A673 (cell line): ENCODE measurements around the gene SLC38A1. TPM values are rescaled to one million over a fixed set of nuclear protein-coding genes. Genes with fewer than 3 reads are reported as not detected.
"Not testable (repeated sequence)": the region's sequence is repeated elsewhere in the genome, so short reads cannot be mapped to it uniquely, and the experiment has no call there.

Experiments
- BruUV-seq: library from RNA; stranded (reverse); fragments of 400-500 nt; replicated peaks from 2 replicates; lab custom pipeline; 2021; lab: Mats Ljungman, UMichigan
- CTCF ChIA-PET: fragments of 300-600 bp; sonication (Branson Sonifier 250); formaldehyde crosslinking; loops from one replicate; lab custom pipeline; 2022; ENCODE audit warnings: antibody characterized with exemption; lab: Charles Lee
- POLR2A ChIA-PET: fragments of 300-600 bp; sonication (Branson Sonifier 250); formaldehyde crosslinking; loops from one replicate; lab custom pipeline; 2022; ENCODE audit warnings: antibody characterized with exemption; ENCODE audit not compliant: low non-redundant PET; lab: Charles Lee
- DNase-seq: peaks from one replicate; pipeline ENCODE4 v3.0.0-alpha.2; 2015; ENCODE audit warnings: low spot score
- H3K27ac ChIP-seq: fragments of 200-600 bp; sonication (generic); 2 replicates; pipeline ENCODE4 v1.5.1; 2016; ENCODE audit warnings: mixed run types, low read depth, mild to moderate bottlenecking, mixed read lengths, antibody characterized with exemption, low read length; ENCODE audit not compliant: poor library complexity, severe bottlenecking
- H3K27me3 ChIP-seq: fragments of 200-600 bp; sonication (generic); replicated peaks from 2 replicates; pipeline ENCODE4 v1.6.1; 2017; ENCODE audit warnings: mixed run types, low read depth, mild to moderate bottlenecking, mixed read lengths, antibody characterized with exemption, low read length; ENCODE audit not compliant: insufficient read depth, poor library complexity
- H3K36me3 ChIP-seq: fragments of 200-600 bp; sonication (generic); 2 replicates; pipeline ENCODE4 v1.6.1; 2016; ENCODE audit warnings: mixed run types, mild to moderate bottlenecking, mixed read lengths, antibody characterized with exemption, low read length; ENCODE audit not compliant: insufficient read depth, poor library complexity, severe bottlenecking
- H3K4me1 ChIP-seq: fragments of 200-600 bp; sonication (generic); 2 replicates; pipeline ENCODE4 v1.6.1; 2017; ENCODE audit warnings: mixed run types, mild to moderate bottlenecking, mixed read lengths, antibody characterized with exemption, low read length; ENCODE audit not compliant: insufficient read depth, poor library complexity, severe bottlenecking
- H3K4me3 ChIP-seq: fragments of 200-600 bp; sonication (generic); 2 replicates; pipeline ENCODE4 v1.5.1; 2016; ENCODE audit warnings: low read depth, mixed run types, mild to moderate bottlenecking, mixed read lengths, low read length; ENCODE audit not compliant: poor library complexity, severe bottlenecking
- H3K9me3 ChIP-seq: fragments of 200-600 bp; sonication (generic); 2 replicates; pipeline ENCODE4 v1.6.1; 2016; ENCODE audit warnings: mixed run types, low read depth, mild to moderate bottlenecking, mixed read lengths, antibody characterized with exemption, low read length; ENCODE audit not compliant: poor library complexity, severe bottlenecking
- EZH2 ChIP-seq: fragments of 200-600 bp; sonication (generic); IDR thresholded peaks from 2 replicates; pipeline ENCODE4 v1.6.1; 2017; ENCODE audit warnings: borderline replicate concordance, low read depth, mild to moderate bottlenecking, mixed read lengths, antibody characterized with exemption, low read length; ENCODE audit not compliant: poor library complexity, severe bottlenecking
- intact Hi-C: fragments of 100-400 bp; cut with micrococcal nuclease; formaldehyde crosslinking; loops from one replicate; pipeline ENCODE4 v1.10.0; 2022; ENCODE audit not compliant: unreplicated experiment
- total RNA-seq: library from RNA; stranded (reverse); gene quantifications from 2 replicates; pipeline ENCODE4 v1.2.3, GENCODE V29; 2021
- TF ChIP-seq, protein P1 (sequence below): fragments of 300-800, 200-600 bp; sonication (generic); conservative IDR thresholded peaks from 2 replicates; pipeline ENCODE4 v1.5.1; 2017; ENCODE audit warnings: low read depth, mild to moderate bottlenecking, antibody characterized with exemption, low read length, moderate library complexity, mixed read lengths

Gene SLC38A1
- total RNA-seq, 1 experiment from 2014 or later: 78.9 TPM

DNA sequence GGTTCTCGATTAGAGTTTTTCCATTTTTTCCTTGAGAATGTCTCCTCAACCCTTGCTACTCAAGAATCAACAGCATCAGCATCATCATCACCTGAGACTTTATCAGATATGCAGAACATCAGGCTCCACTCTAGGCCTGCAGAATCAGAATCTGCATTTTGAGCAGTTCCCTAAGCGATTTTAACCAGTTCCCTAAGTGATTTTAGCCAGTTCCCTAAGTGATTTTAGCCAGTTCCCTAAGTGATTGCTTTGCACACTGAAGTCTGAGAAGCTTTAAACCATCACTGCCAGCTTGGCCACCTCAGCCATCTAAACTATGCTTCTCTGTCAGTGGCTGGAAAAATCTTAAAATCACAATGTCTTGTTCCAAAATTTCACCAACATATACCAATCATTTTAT is 29.4 kb upstream of the SLC38A1 start:
- intact Hi-C loops: no loop called here
- POLR2A ChIA-PET: no interaction called here
- Histone ChIP-seq H3K9me3 (no peaks in the 10 kb centered on the region), H3K36me3 (no peaks in the 10 kb centered on the region), H3K4me3 (no peak overlapping the region), H3K27me3 (no peaks in the 10 kb centered on the region), H3K27ac (no peak overlapping the region), H3K4me1 (peaks cover 26% of the 10 kb centered on the region)
- TF ChIP-seq, protein P1, sequence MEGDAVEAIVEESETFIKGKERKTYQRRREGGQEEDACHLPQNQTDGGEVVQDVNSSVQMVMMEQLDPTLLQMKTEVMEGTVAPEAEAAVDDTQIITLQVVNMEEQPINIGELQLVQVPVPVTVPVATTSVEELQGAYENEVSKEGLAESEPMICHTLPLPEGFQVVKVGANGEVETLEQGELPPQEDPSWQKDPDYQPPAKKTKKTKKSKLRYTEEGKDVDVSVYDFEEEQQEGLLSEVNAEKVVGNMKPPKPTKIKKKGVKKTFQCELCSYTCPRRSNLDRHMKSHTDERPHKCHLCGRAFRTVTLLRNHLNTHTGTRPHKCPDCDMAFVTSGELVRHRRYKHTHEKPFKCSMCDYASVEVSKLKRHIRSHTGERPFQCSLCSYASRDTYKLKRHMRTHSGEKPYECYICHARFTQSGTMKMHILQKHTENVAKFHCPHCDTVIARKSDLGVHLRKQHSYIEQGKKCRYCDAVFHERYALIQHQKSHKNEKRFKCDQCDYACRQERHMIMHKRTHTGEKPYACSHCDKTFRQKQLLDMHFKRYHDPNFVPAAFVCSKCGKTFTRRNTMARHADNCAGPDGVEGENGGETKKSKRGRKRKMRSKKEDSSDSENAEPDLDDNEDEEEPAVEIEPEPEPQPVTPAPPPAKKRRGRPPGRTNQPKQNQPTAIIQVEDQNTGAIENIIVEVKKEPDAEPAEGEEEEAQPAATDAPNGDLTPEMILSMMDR: no peak
- TF ChIP-seq EZH2: no peak
- BruUV-seq: no TSS peak
- CTCF ChIA-PET: no interaction called here
- no peak for DNase-seq

DNA sequence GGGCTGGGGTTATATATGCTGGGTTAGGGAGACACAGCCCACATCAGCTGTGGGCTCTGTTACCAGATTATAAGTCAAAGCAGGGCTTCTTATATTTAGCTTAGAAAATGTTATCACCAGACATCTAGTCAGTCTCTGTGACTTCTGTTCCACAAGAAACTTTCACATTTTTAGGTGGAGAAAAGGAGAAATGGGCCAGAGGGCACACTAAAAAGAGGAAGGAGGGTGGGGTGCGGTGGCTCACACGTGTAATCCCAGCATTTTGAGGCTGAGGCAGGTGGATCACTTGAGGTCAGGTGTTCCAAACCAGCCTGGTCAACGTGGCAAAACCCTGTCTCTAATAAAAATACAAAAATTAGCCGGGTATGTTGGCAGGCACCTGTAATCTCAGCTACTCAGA is 28.0 kb upstream of the SLC38A1 start:
- POLR2A ChIA-PET: no interaction called here
- no peaks in the 10 kb centered on the region for H3K27me3 ChIP-seq
- BruUV-seq: no TSS peak
- peaks cover 26% of the 10 kb centered on the region for H3K4me1 ChIP-seq
- H3K9me3 ChIP-seq: no peaks in the 10 kb centered on the region
- H3K27ac ChIP-seq: no peak overlapping the region
- TF ChIP-seq, protein P1: no peak
- TF ChIP-seq EZH2: no peak
- DNase-seq: no peak
- CTCF ChIA-PET: no interaction called here
- intact Hi-C loops: no loop called here
- no peak overlapping the region for H3K4me3 ChIP-seq
- H3K36me3 ChIP-seq: no peaks in the 10 kb centered on the region

DNA sequence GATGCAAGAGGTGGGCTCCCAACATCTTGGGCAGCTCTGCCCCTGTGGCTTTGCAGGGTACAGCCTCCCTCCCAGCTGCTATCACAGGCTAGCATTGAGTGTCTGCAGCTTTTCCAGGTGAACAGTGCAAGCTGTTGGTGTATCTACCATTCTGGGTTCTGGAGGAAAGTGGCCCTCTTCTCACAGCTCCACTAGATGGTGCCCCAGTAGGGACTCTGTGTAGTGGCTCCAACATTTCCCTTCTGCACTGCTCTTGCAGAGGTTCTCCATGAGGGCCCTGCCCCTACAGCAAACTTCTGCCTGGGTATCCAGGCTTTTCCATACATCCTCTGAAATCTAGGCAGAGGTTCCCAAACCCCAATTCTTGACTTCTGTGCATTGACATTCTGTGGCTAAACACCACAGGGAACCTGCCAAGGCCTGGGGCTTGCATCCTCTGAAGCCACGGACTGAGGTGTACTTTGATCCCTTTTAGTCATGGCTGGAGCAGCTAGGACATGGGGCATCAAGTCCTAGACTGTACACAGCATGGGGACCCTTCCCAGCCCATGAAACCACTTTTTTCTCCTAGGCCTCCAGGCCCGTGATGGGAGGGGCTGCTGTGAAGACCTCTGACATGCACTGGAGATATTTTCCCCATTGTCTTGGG is 24.0 kb upstream of the SLC38A1 start:
- intact Hi-C loops: no loop called here

GRCh38 chr12:46291953-46292352 is 23.1 kb upstream of the SLC38A1 start:
- intact Hi-C loops, H3K4me1 ChIP-seq, CTCF ChIA-PET, DNase-seq, H3K4me3 ChIP-seq, H3K27ac ChIP-seq, H3K36me3 ChIP-seq, POLR2A ChIA-PET, H3K9me3 ChIP-seq, H3K27me3 ChIP-seq, BruUV-seq: not testable (repeated sequence)

More for the DNA sequence above, 24.0 kb upstream of the SLC38A1 start:
- no peak overlapping the region for H3K27ac ChIP-seq
- CTCF ChIA-PET: no interaction called here
- no peaks in the 10 kb centered on the region for H3K27me3 ChIP-seq
- no peak for TF ChIP-seq EZH2
- TF ChIP-seq, protein P1: no peak
- POLR2A ChIA-PET: no interaction called here
- BruUV-seq: no TSS peak
- no peaks in the 10 kb centered on the region for H3K9me3 ChIP-seq
- H3K36me3 ChIP-seq: no peaks in the 10 kb centered on the region
- no peak for DNase-seq
- H3K4me3 ChIP-seq: no peak overlapping the region
- H3K4me1 ChIP-seq: no peaks in the 10 kb centered on the region

DNA sequence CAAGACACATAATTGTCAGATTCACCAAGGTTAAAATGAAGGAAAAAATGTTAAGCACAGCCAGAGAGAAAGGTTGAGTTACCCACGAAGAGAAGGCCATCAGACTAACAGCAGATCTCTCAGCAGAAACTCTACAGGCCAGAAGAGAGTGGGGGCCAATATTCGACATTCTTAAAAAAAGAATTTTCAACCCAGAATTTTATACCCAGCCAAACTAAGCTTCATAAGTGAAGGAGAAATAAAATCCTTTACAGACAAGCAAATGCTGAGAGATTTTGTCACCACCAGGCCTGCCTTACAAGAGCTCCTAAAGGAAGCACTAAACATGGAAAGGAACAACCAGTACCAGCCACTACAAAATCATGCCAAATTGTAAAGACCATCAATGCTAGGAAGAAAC is 16.3 kb upstream of the SLC38A1 start:
- H3K9me3 ChIP-seq, H3K27me3 ChIP-seq, BruUV-seq, DNase-seq, CTCF ChIA-PET, H3K27ac ChIP-seq, POLR2A ChIA-PET, H3K4me3 ChIP-seq, H3K4me1 ChIP-seq, intact Hi-C loops, H3K36me3 ChIP-seq: not testable (repeated sequence)
